ENCODE data around the gene LPP.

LPP gene

DNA sequence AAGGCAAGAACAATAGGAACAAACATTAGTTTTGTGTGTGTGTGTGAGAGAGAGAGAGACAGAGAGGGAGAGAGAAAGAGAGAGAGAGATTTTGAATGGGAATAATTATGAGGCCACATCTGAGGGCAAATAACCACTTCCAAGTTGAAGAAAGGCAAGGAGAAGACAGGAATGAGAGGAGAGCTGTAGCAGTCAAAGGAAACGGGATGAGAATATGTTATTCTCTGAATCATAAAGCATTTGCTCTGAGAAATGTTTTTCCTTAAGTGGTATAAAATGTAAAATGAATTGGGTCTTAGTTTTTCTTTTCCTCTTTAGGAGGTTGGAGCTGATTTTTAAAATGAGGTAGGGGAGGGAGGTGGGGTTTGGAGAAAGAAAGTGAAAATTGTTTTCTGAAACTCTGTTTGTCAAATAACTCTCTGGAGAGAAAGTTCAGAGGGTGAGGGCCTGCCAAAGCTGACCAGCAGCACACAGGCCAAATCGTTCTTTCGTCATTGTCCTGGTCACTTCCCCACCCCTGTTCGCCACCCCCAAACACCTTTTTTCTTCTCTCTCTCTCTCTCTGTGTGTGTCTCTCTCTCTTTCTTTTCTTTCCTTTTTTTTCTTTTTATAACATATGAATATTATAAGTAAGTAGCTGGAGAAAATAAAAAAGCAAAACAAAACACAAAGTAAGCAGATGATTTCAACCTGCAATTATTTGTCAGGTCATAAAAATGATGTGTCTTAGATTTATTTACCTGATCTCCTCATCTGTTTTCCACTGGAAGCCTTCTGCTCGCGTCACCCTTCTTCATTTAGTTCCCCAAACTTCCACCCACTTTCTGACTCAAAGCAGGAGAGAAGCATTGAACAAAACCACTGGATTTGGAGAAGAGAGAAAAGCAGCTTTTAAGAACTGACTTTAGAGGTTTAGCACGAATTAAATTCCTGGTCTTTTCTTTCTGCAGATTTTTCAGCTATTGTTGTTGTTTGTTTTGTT lies 110.6 kb downstream of the LPP start:
- Histone ChIP-seq H3K27me3 (no peaks in the 10 kb centered on the region), H3K4me1 (no peaks in the 10 kb centered on the region), H3K4me3 (ENCODE audit: low read depth, low read length) (no peak overlapping the region), H3K9me3 (no peaks in the 10 kb centered on the region), H3K36me3 (no peaks in the 10 kb centered on the region)
- no peak for DNase-seq
- TF ChIP-seq, protein P1, sequence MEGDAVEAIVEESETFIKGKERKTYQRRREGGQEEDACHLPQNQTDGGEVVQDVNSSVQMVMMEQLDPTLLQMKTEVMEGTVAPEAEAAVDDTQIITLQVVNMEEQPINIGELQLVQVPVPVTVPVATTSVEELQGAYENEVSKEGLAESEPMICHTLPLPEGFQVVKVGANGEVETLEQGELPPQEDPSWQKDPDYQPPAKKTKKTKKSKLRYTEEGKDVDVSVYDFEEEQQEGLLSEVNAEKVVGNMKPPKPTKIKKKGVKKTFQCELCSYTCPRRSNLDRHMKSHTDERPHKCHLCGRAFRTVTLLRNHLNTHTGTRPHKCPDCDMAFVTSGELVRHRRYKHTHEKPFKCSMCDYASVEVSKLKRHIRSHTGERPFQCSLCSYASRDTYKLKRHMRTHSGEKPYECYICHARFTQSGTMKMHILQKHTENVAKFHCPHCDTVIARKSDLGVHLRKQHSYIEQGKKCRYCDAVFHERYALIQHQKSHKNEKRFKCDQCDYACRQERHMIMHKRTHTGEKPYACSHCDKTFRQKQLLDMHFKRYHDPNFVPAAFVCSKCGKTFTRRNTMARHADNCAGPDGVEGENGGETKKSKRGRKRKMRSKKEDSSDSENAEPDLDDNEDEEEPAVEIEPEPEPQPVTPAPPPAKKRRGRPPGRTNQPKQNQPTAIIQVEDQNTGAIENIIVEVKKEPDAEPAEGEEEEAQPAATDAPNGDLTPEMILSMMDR (IDR thresholded peaks at IDR 0.05; ENCODE audit: low read depth, low read length): no peak

GRCh38 chr3:188266562-188267274 lies 112.8 kb downstream of the LPP start:
- H3K9me3 ChIP-seq: no peaks in the 10 kb centered on the region
- no peaks in the 10 kb centered on the region for H3K36me3 ChIP-seq
- no peaks in the 10 kb centered on the region for H3K4me1 ChIP-seq
- H3K4me3 ChIP-seq (ENCODE audit: low read depth, low read length): no peak overlapping the region
- DNase-seq: no peak
- TF ChIP-seq, protein P1 (IDR thresholded peaks at IDR 0.05; ENCODE audit: low read depth, low read length): no peak
- no peaks in the 10 kb centered on the region for H3K27me3 ChIP-seq

DNA sequence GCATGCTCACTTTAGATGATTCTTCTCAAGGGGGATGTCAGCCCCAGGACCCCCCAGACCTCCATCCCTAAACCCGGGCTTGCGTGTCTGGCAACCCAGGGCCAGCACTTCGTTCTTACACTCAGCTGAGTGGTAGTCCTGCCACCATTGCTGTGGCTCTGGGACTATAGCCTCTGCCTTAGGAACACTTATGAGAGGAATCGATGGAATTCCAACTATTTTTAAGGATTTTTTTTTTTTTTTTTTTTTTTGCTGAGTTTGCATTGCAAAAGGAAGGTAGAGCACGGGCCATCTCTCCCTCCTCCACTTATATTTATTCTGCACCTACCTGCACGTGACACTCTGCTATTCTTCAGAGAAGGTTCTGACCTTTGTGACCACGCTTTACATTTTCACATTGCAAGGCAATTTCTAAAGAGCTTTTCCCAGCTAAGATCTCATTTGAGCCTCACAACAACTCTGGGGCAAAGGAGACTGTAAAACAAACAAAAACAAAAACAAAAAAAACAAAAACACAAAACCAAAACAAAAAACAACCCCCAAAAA lies 113.9 kb downstream of the LPP start:
- TF ChIP-seq, protein P1 (IDR thresholded peaks at IDR 0.05; ENCODE audit: low read depth, low read length): no peak
- Histone ChIP-seq H3K36me3 (no peaks in the 10 kb centered on the region), H3K27me3 (no peaks in the 10 kb centered on the region), H3K4me3 (ENCODE audit: low read depth, low read length) (no peak overlapping the region), H3K4me1 (no peaks in the 10 kb centered on the region), H3K9me3 (no peaks in the 10 kb centered on the region)
- no peak for DNase-seq

DNA sequence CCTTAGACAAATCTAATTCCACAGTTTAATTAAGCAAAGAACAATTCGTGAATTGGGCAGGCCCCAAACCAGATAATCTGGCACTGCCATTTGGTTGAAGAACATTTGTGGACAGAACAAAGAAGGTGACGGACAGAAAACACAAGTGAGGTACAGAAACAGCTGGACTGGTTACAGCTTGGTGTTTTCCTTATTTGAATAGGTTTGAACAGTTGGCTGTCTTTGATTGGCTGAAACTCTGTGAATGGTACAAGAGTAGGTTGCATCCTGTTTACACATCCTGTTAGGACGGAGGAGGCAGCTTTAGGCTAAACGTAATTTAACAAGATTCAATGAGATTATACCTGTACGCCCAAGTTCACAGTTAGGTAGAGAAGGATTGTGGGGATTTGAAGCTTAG lies 114.4 kb downstream of the LPP start:
- DNase-seq: no peak
- no peaks in the 10 kb centered on the region for H3K4me1 ChIP-seq

DNA sequence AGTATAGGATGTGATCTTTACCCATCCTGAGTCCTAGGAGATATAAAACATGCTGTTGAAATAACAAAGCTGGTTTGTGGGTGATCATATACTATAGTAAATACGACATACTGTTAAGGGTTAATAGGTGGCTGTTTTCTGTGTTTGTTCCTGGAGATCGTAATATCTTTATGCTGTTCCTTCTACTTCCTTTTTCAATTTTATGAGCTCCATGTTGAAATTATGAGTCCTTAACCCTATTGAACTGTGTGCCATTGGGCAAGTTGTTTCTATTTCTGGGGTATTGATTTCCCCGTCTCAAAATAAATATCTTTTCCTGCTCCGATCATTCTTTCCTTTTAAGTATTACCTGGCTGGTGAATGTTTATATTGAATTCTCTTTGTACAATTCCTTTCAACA lies 115.1 kb downstream of the LPP start:
- Histone ChIP-seq H3K4me1 (no peaks in the 10 kb centered on the region), H3K4me3 (ENCODE audit: low read depth, low read length) (no peak overlapping the region), H3K27me3 (no peaks in the 10 kb centered on the region), H3K36me3 (no peaks in the 10 kb centered on the region), H3K9me3 (no peaks in the 10 kb centered on the region)
- no peak for DNase-seq
- TF ChIP-seq, protein P1 (IDR thresholded peaks at IDR 0.05; ENCODE audit: low read depth, low read length): no peak

More for the DNA sequence above, 114.4 kb downstream of the LPP start:
- TF ChIP-seq, protein P1 (IDR thresholded peaks at IDR 0.05; ENCODE audit: low read depth, low read length): no peak
- Histone ChIP-seq H3K9me3 (no peaks in the 10 kb centered on the region), H3K4me3 (ENCODE audit: low read depth, low read length) (no peak overlapping the region), H3K27me3 (no peaks in the 10 kb centered on the region), H3K36me3 (no peaks in the 10 kb centered on the region)

All from BE2C (cell line).